Tibial artery (tissue), 4 donors: ENCODE data around the gene CPHXL2.

Experiments used
- DNase-seq, 2 donors: peaks; one replicate each; pipeline ENCODE4 v3.0.0-alpha.2; 2019
- H3K27ac ChIP-seq, 2 donors: fragments of 200-600 bp; sonication (generic) in 1 of 2; 1 replicate in 1 of 2; 2 replicates in 1 of 2; pipeline ENCODE4 v1.5.1; 2018 to 2019; ENCODE audit warnings: mild to moderate bottlenecking in 1 of 2
- H3K27me3 ChIP-seq, 2 donors: fragments of 200-600 bp; sonication (generic) in 1 of 2; one replicate each; pipeline versions ENCODE4 v1.5.1 to v1.6.0; 2016 to 2019
- H3K36me3 ChIP-seq, 3 donors: fragments of 200-600 bp; sonication (generic) in 2 of 3; one replicate each; pipeline ENCODE4 v1.5.1; 2016 to 2019; ENCODE audit warnings: mild to moderate bottlenecking in 2 of 3
- H3K4me1 ChIP-seq, 4 donors: fragments of 200-600 bp; sonication (generic) in 2 of 4; 1 replicate in 3 of 4; 2 replicates in 1 of 4; pipeline ENCODE4 v1.5.1; 2016 to 2019
- H3K4me3 ChIP-seq, 2 donors: fragments of 200-600 bp; sonication (generic) in 1 of 2; 1 replicate in 1 of 2; 2 replicates in 1 of 2; pipeline ENCODE4 v1.5.1; 2018 to 2019; ENCODE audit warnings: mild to moderate bottlenecking in 2 of 2
- H3K9me3 ChIP-seq, 3 donors: fragments of 200-600 bp; sonication (generic) in 1 of 3; one replicate each; pipeline ENCODE4 v1.5.1; 2016 to 2019
- CTCF ChIP-seq, 2 experiments: fragments of 200-600 bp in 1 of 2; fragments of 450-650 bp in 1 of 2; IDR thresholded peaks; one replicate each; pipeline ENCODE4 v1.5.1; 2017 to 2019; ENCODE audit warnings: antibody characterized with exemption in 2 of 2, mild to moderate bottlenecking in 1 of 2, moderate library complexity in 1 of 2
- intact Hi-C: fragments of 100-400 bp; cut with DNase I; formaldehyde crosslinking; loops from one replicate; pipeline ENCODE4 v1.15.0; 2023; ENCODE audit warnings: low total_unique reads

The CPHXL2 gene

DNA sequence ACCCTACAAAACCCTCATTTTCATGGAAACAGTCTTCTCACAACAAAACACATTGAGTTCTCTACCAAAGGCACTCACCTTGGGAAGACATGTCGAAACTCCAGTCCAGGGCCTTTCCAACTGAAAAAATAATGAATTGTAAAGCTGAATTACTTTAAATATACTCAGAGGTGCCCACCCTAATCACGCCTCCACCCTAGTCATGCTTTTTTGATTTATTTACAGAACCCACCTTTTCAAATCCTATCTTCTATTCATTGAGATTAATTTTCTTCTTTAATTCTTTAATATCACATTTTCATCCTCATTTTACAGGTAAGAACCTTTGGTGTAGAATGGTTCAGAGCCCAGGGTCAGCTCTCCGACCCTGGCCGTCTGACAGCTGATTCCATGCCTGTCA, at the start of gene CPHXL2:
Gene CPHXL2, minus strand, starts transcription at position 101 of the 400 bp plus-strand sequence. Its CDS starts 10 bp downstream, at position 91.
- no peak for TF ChIP-seq CTCF (IDR thresholded peaks at IDR 0.05)
- DNase-seq, result no peak

DNA sequence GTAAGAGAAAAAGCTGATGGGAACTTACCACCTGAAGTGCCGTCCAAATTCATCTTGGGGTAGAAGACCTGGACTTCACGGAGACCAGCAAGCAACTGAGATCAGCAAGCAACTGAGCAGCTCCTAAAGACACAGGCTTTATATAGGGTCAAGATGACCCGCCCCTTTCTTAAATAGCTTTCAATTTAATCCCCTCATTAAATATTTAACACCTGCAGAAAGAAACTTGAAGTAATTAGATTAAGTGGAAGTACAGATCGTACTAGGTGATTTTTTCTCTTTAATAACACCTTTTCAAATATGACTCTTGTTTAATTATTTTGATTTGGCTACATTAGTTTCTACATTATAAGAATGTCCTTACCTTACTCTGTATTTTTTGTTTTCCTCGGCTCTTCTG, 49.6 kb upstream of the CPHXL2 start, which contains the start of gene CPHXL:
Gene CPHXL, minus strand, starts transcription at position 101 of the 400 bp plus-strand sequence. Its CDS starts 48 bp downstream, at position 53.
- intact Hi-C loops, result no loop called here
- no peak for DNase-seq
- no peaks in the 10 kb centered on the region for H3K4me1 ChIP-seq
- TF ChIP-seq CTCF (IDR thresholded peaks at IDR 0.05), result no peak
- H3K9me3 ChIP-seq, result no peaks in the 10 kb centered on the region
- H3K36me3 ChIP-seq, result no peaks in the 10 kb centered on the region
- H3K27ac ChIP-seq, result no peak within 1 kb of the TSS
- H3K27me3 ChIP-seq, result no peaks in the 10 kb centered on the region
- H3K4me3 ChIP-seq, result no peak within 1 kb of the TSS

More for the DNA sequence above, at the start of gene CPHXL2:
- H3K9me3 ChIP-seq, result no peaks in the 10 kb centered on the region
- H3K4me1 ChIP-seq, result no peaks in the 10 kb centered on the region
- intact Hi-C loops, result no loop called here
- H3K36me3 ChIP-seq, result no peaks in the 10 kb centered on the region
- no peaks in the 10 kb centered on the region for H3K27me3 ChIP-seq
- no peak within 1 kb of the TSS for H3K4me3 ChIP-seq
- H3K27ac ChIP-seq, result no peak within 1 kb of the TSS

DNA sequence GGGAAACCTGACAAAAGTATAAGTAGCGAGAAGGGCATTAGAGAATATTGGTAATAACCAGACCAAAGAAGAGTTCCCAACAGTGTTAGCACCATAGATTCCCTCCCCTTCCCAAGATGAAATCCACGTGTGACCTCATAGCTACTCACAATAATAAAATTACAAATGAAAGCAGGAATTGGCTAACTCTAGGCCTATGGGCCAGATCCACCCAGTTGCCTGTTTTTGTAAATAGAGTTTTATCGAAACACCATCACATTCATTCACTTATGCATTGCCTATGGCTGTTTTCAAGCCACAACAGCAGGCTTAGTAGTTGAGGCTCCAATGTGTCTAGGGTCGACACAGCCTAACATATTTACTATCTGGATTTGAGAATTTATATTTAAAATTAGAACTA, 41.6 kb upstream of the CPHXL2 start:
- no peaks in the 10 kb centered on the region for H3K36me3 ChIP-seq
- intact Hi-C loops, result no loop called here
- H3K9me3 ChIP-seq, result no peaks in the 10 kb centered on the region
- no peaks in the 10 kb centered on the region for H3K27me3 ChIP-seq
- TF ChIP-seq CTCF (IDR thresholded peaks at IDR 0.05), result no peak
- H3K27ac ChIP-seq, result no peak overlapping the region
- H3K4me1 ChIP-seq, result no peaks in the 10 kb centered on the region
- no peak overlapping the region for H3K4me3 ChIP-seq
- DNase-seq, result no peak

DNA sequence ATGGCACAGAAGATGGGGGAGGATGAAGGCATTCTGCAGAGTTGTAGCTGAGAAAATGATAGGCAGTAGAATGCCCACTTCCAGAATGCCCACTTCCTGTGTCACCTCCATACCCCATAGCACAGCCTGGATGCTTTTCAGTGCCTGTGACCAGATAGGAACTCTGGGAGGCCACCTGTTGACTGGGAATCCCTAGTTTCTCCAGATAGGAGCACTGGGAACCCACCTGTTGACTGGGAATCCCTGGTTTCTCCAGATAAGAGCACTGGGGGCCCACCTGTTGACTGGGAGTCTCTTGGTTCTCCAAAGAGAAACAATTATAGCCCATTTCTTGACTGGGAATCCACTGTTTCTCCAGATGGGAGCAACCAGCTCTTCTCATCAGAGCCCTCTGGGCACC, 37.9 kb upstream of the CPHXL2 start:
- no peaks in the 10 kb centered on the region for H3K36me3 ChIP-seq
- intact Hi-C loops, result no loop called here
- no peak overlapping the region for H3K27ac ChIP-seq
- no peak overlapping the region for H3K4me3 ChIP-seq
- H3K27me3 ChIP-seq, result no peaks in the 10 kb centered on the region
- H3K9me3 ChIP-seq, result peaks cover 0 to 6% (median 0%) of the 10 kb centered on the region in 3 donors
- no peaks in the 10 kb centered on the region for H3K4me1 ChIP-seq
- no peak for DNase-seq
- no peak for TF ChIP-seq CTCF (IDR thresholded peaks at IDR 0.05)

GRCh38 chr16:75710344-75710743, 33.5 kb upstream of the CPHXL2 start:
- Histone ChIP-seq H3K27me3 (no peaks in the 10 kb centered on the region), H3K36me3 (no peaks in the 10 kb centered on the region), H3K4me1 (no peaks in the 10 kb centered on the region), H3K9me3 (peaks cover 0 to 8% (median 0%) of the 10 kb centered on the region in 3 donors), H3K27ac (no peak overlapping the region), H3K4me3 (no peak overlapping the region)
- TF ChIP-seq CTCF (IDR thresholded peaks at IDR 0.05), result no peak
- intact Hi-C loops, result loop anchor here (2.0 kb wide), 1 partner anchor 22 kb away; no protein-coding TSS in a partner anchor
- no peak for DNase-seq

DNA sequence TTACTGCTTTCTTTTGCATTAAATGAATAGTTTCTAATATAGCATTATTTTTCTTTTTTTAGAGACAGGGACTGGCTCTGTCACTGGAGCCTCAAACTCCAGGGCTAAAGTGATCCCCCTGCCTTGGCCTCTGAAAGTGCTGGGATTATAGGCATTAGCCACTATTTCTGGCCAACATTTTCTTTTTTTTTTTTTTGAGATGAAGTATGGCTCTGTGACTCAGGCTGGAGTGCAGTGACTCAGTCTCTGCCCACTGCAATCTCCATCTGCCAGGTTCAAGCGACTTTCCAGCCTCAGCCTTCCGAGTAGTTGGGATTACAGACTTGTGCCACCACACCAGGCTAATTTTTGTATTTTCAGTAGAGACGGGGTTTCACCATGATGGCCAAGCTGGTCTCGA, 26.5 kb upstream of the CPHXL2 start:
- Histone ChIP-seq H3K27me3 (no peaks in the 10 kb centered on the region), H3K9me3 (no peaks in the 10 kb centered on the region), H3K36me3 (no peaks in the 10 kb centered on the region), H3K4me1 (no peaks in the 10 kb centered on the region), H3K27ac (no peak overlapping the region), H3K4me3 (no peak overlapping the region)
- intact Hi-C loops, result no loop called here
- no peak for DNase-seq
- no peak for TF ChIP-seq CTCF (IDR thresholded peaks at IDR 0.05)
